Colonic mucosa (tissue), 4 donors: ENCODE measurements around the gene C17orf67. TPM values are rescaled to one million over a fixed set of nuclear protein-coding genes. Genes with fewer than 3 reads are reported as not detected.

ENCODE experiments used
- DNase-seq: peaks from one replicate; pipeline ENCODE4 v3.0.0-alpha.2; 2020
- H3K27ac ChIP-seq: fragments of 200-600 bp; one replicate; pipeline ENCODE4 v1.8.0; 2021
- H3K27me3 ChIP-seq: fragments of 200-600 bp; one replicate; pipeline ENCODE4 v1.8.0; 2021
- H3K36me3 ChIP-seq: fragments of 200-600 bp; one replicate; pipeline ENCODE4 v1.8.0; 2021
- H3K4me1 ChIP-seq: fragments of 200-600 bp; one replicate; pipeline ENCODE4 v1.8.0; 2021; ENCODE audit warnings: mild to moderate bottlenecking
- H3K4me3 ChIP-seq: fragments of 200-600 bp; one replicate; pipeline ENCODE4 v1.8.0; 2021
- H3K9ac ChIP-seq, 2 donors: one replicate each; pipeline ENCODE4 v1.7.0; 2013; ENCODE audit warnings: control low read depth in 2 of 2, low read depth in 2 of 2, low read length in 2 of 2
- H3K9me3 ChIP-seq: fragments of 200-600 bp; one replicate; pipeline ENCODE4 v1.8.0; 2021
- intact Hi-C: fragments of 100-400 bp; cut with DNase I; formaldehyde crosslinking; loops from one replicate; pipeline ENCODE4 v1.14.1; 2022
- total RNA-seq, 2 donors: library from RNA; stranded (reverse); fragmentation: NEBNext Ultra II Directional in 1 of 2; extraction: Animal tissue kit (Norgen Biotek cat#: 25700) in 1 of 2; gene quantifications; one replicate each; pipeline ENCODE4 v1.2.1, GENCODE V29; 2021
- TF ChIP-seq, protein P1 (sequence below): fragments of 200-600 bp; IDR thresholded peaks from one replicate; pipeline ENCODE4 v1.8.0; 2022; ENCODE audit warnings: antibody characterized with exemption, mild to moderate bottlenecking
- donor health status: healthy.
- donor health status: DM: no; HTN: no; CAD: no.
- donor health status: DM: no; HTN: no; CAD: no.

Gene C17orf67, protein sequence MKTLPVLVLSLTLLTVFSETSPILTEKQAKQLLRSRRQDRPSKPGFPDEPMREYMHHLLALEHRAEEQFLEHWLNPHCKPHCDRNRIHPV
- total RNA-seq = 1 to 10 TPM; 1.4 to 1.7 TPM

DNA sequence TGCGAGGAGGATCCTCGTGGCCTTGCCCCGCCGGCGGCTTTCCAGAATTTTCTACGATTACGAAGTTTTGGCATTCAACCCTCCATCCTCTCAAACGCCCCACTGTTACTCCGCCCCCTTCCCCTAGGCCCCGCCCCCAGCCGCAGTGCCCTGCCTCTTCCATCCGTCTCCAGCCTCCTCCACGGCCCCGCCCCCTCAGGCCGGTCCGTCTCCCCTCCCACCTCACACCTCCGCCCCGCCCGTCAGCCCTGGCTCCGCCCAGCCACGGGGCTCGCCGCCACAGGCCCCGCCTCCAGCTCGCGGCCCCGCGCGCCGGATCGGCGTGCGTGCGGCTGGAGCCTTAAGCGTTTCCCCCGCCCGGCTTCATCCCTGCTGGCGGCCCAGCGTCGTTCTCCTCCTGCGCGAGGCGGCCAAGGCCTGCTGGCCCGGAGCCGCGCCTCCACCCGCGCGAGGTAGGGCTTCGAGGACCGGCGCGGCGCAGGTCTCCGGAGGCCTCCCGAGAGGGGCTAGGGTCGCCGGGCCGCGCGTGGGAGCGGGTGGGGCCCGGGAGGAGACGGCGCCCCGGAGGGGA, at the start of gene C17orf67, which contains the start of gene DGKE:
Gene C17orf67, minus strand, starts transcription at position 112 of the 571 bp plus-strand sequence. CDS start 18,110 bp downstream, outside the sequence.
Gene DGKE, plus strand, starts transcription at position 343 of the 571 bp plus-strand sequence. CDS start 645 bp downstream, outside the sequence.
- peak; percentile 100 for DNase-seq
- intact Hi-C loops = no loop called here
- Histone ChIP-seq H3K27me3 (no peaks in the 10 kb centered on the region), H3K27ac (peak within 1 kb of the TSS; percentile 93), H3K9ac (peak within 1 kb of the TSS; percentile 80 to 82), H3K4me3 (peak within 1 kb of the TSS; percentile 87), H3K4me1 (peaks cover 9% of the 10 kb centered on the region), H3K36me3 (no peaks in the 10 kb centered on the region), H3K9me3 (no peaks in the 10 kb centered on the region)
- TF ChIP-seq, protein P1, sequence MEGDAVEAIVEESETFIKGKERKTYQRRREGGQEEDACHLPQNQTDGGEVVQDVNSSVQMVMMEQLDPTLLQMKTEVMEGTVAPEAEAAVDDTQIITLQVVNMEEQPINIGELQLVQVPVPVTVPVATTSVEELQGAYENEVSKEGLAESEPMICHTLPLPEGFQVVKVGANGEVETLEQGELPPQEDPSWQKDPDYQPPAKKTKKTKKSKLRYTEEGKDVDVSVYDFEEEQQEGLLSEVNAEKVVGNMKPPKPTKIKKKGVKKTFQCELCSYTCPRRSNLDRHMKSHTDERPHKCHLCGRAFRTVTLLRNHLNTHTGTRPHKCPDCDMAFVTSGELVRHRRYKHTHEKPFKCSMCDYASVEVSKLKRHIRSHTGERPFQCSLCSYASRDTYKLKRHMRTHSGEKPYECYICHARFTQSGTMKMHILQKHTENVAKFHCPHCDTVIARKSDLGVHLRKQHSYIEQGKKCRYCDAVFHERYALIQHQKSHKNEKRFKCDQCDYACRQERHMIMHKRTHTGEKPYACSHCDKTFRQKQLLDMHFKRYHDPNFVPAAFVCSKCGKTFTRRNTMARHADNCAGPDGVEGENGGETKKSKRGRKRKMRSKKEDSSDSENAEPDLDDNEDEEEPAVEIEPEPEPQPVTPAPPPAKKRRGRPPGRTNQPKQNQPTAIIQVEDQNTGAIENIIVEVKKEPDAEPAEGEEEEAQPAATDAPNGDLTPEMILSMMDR = no peak

DNA sequence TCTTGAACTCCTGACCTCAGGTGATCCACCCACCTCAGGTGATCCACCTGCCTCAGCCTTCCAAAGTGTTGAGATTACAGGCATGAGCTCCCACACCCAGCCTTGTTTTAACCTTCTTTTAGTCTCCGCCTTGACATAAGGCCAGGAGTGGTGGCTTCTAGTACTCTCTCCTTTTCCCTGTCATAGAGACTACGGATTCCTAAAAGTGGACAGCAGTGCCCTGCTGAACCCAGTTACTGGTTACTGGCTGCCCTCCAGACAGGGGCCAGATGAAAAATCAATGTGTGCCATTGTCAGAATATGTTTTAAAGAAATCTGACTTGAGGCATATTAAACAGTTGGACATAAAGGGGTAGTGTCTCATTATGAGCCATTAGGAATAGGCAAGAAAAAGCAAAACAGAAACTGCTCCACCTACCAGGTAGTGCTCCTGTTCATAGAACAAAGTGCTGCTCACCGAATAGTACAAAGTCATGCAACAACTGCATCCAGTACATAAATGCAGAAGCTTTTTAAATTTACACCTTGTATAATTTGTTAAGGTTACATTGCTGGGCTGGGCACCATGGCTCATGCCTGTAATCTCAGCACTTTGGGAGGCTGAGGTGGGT, 48.1 kb upstream of the C17orf67 start:
- Histone ChIP-seq H3K4me3 (no peak overlapping the region), H3K9me3 (no peaks in the 10 kb centered on the region), H3K27ac (no peak overlapping the region), H3K9ac (no peak overlapping the region), H3K27me3 (no peaks in the 10 kb centered on the region), H3K36me3 (no peaks in the 10 kb centered on the region), H3K4me1 (no peaks in the 10 kb centered on the region)
- intact Hi-C loops = no loop called here
- TF ChIP-seq, protein P1 = no peak
- DNase-seq = no peak

DNA sequence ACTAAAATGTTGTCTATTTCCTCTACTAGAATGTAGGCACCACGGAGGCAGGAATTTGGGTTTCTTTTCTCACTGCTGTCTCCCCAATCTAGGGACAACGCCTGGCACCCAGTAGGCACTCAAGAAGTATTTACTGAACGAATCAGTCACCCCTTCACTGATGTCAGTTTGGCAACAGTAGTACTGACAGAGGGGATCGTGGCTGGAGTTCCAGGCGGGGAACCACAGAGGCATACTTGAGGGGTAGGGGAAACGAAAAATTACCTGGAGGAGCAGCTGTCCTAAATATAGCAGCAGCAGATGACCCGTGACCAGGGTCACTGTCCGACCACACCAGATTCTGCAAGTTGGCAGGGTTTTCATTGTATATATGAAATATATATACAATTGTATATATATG, 46.9 kb upstream of the C17orf67 start:
- intact Hi-C loops = no loop called here
- Histone ChIP-seq H3K27ac (no peak overlapping the region), H3K4me1 (no peaks in the 10 kb centered on the region), H3K9ac (no peak overlapping the region), H3K9me3 (no peaks in the 10 kb centered on the region), H3K4me3 (no peak overlapping the region), H3K36me3 (no peaks in the 10 kb centered on the region), H3K27me3 (no peaks in the 10 kb centered on the region)
- TF ChIP-seq, protein P1 = no peak
- no peak for DNase-seq

DNA sequence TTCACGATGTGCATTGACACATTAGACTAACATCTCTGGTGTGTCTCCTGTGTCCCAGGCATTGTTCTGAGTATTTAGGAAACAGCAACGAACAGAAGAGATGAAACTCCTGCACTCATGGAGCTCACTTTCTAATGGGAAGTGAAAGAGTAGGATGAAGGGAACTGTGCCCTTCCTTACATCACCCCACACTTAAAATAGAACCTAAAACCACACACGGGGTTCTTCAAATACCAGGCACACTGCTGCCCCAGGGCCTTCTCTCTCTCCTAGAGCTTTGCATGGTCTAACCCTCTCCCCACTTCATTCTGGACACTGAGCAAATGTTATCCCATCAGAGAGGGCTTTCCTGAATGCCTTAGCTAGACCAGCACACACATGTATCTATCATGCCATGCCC, 46.4 kb upstream of the C17orf67 start:
- intact Hi-C loops = no loop called here
- TF ChIP-seq, protein P1 = no peak
- Histone ChIP-seq H3K27ac (no peak overlapping the region), H3K9me3 (no peaks in the 10 kb centered on the region), H3K27me3 (no peaks in the 10 kb centered on the region), H3K4me1 (no peaks in the 10 kb centered on the region), H3K36me3 (no peaks in the 10 kb centered on the region), H3K9ac (no peak overlapping the region), H3K4me3 (no peak overlapping the region)
- DNase-seq = no peak

DNA sequence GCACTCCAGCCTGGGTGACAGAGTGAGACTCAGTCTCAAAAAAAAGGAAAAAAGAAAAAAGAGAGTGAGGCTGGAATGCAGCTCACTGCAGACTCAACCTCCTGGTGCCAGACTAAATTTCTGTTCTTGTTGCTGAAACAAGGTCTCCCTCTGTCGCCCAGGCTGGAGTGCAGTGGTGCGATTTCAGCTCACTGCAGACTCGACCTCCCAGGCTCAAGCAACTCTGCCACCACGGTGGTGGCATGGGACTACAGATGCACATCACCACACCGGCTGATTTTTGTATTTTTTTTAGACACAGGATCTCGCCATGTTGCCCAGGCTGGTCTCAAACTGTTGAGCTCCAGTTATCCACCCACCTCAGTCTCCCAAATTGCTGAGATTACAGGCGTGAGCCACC, 45.6 kb upstream of the C17orf67 start:
- Histone ChIP-seq H3K36me3 (no peaks in the 10 kb centered on the region), H3K9ac (no peak overlapping the region), H3K4me1 (no peaks in the 10 kb centered on the region), H3K27ac (no peak overlapping the region), H3K9me3 (no peaks in the 10 kb centered on the region), H3K27me3 (no peaks in the 10 kb centered on the region), H3K4me3 (no peak overlapping the region)
- DNase-seq = no peak
- TF ChIP-seq, protein P1 = no peak
- intact Hi-C loops = no loop called here
